Lower leg skin (tissue), 3 donors: ENCODE data around the gene KRT86.

Experiments used
- CTCF ChIP-seq, 3 donors: fragments of 450-650 bp; IDR thresholded peaks; one replicate each; pipeline ENCODE4 v1.5.1; 2016; ENCODE audit warnings: antibody characterized with exemption in 3 of 3, mild to moderate bottlenecking in 3 of 3, moderate library complexity in 2 of 3
- POLR2A ChIP-seq, 2 donors: fragments of 450-650 bp; IDR thresholded peaks; one replicate each; pipeline ENCODE4 v1.6.1; 2016 to 2017; ENCODE audit warnings: antibody characterized with exemption in 2 of 2, mild to moderate bottlenecking in 1 of 2, moderate library complexity in 1 of 2

GRCh38 chr12:52338241-52338960 lies 64.0 kb downstream of the KRT86 start:
- TF ChIP-seq POLR2A (IDR thresholded peaks at IDR 0.05) (no peak), CTCF (IDR thresholded peaks at IDR 0.05) (no peak)
